GM21390 (cell line): ENCODE measurements around the gene NGDN.
"Not testable (repeated sequence)": the region's sequence is repeated elsewhere in the genome, so short reads cannot be mapped to it uniquely, and the experiment has no call there.

ENCODE experiments used
- ATAC-seq: cut with Tn5 transposase; IDR thresholded peaks from one replicate; pipeline ENCODE4 v1.9.1; 2021; ENCODE audit not compliant: unreplicated experiment

Gene NGDN

GRCh38 chr14:23438101-23438971, 31.2 kb upstream of the NGDN start:
- ATAC-seq, result no peak

- no peak for ATAC-seq
Observed at GRCh38 chr14:23439107-23439835, 30.2 kb upstream of the NGDN start.

- no peak for ATAC-seq
Observed at GRCh38 chr14:23441076-23441475, 28.4 kb upstream of the NGDN start.

GRCh38 chr14:23442721-23443356, 26.7 kb upstream of the NGDN start:
- no peak for ATAC-seq

- ATAC-seq, result no peak
Observed at GRCh38 chr14:23443411-23443812, 26.1 kb upstream of the NGDN start.

GRCh38 chr14:23443881-23444280, 25.6 kb upstream of the NGDN start:
- ATAC-seq, result no peak

GRCh38 chr14:23444314-23444713, 25.2 kb upstream of the NGDN start:
- no peak for ATAC-seq

- no peak for ATAC-seq
Observed at GRCh38 chr14:23445773-23446172, 23.7 kb upstream of the NGDN start.

GRCh38 chr14:23446291-23446851, 23.1 kb upstream of the NGDN start:
- no peak for ATAC-seq

- no peak for ATAC-seq
Observed at GRCh38 chr14:23447361-23448350, 21.8 kb upstream of the NGDN start.

- no peak for ATAC-seq
Observed at GRCh38 chr14:23449314-23449713, 20.2 kb upstream of the NGDN start.

GRCh38 chr14:23450379-23450778, 19.1 kb upstream of the NGDN start:
- ATAC-seq, result no peak

- ATAC-seq, result no peak
Observed at GRCh38 chr14:23452237-23452636, 17.3 kb upstream of the NGDN start.

GRCh38 chr14:23454445-23454856, 15.1 kb upstream of the NGDN start:
- no peak for ATAC-seq

GRCh38 chr14:23456883-23457586, 12.5 kb upstream of the NGDN start:
- ATAC-seq, result not testable (repeated sequence)

GRCh38 chr14:23457587-23458445, 11.7 kb upstream of the NGDN start:
- no peak for ATAC-seq

GRCh38 chr14:23460960-23461359, 8.5 kb upstream of the NGDN start:
- no peak for ATAC-seq

- ATAC-seq, result no peak
Observed at GRCh38 chr14:23464700-23465099, 4.8 kb upstream of the NGDN start.

GRCh38 chr14:23465261-23465660, 4.2 kb upstream of the NGDN start:
- ATAC-seq, result no peak
